K562 (cell line): Measurements from ENCODE around the gene VWA2.

Experiments
- CBFA2T2 ChIP-seq: fragments of 450-650 bp; conservative IDR thresholded peaks from 2 replicates; pipeline ENCODE4 v1.6.1; 2017; ENCODE audit warnings: mild to moderate bottlenecking
- CBX2 ChIP-seq: fragments of 200-600 bp; sonication (generic); IDR thresholded peaks from one replicate; pipeline ENCODE4 v1.6.1; 2012; ENCODE audit warnings: mild to moderate bottlenecking, low read length, inconsistent platforms; ENCODE audit not compliant: insufficient read depth, poor library complexity, severe bottlenecking
- CCAR2 ChIP-seq: fragments of 200-400 bp; formaldehyde crosslinking; IDR thresholded peaks from 2 replicates; pipeline ENCODE4 v1.6.1; 2017; ENCODE audit warnings: mild to moderate bottlenecking, low read depth, low read length
- CTCF ChIP-seq, 3 experiments: IDR thresholded peaks in 2 of 3; conservative IDR thresholded peaks in 1 of 3; 2 replicates each; pipeline ENCODE4 v1.5.1; 2011 to 2012; ENCODE audit warnings: low read length in 3 of 3, mild to moderate bottlenecking in 3 of 3, control low read depth in 2 of 3, improper control_type of control experiment in 1 of 3, inconsistent platforms in 1 of 3, low read depth in 1 of 3, mixed read lengths in 1 of 3, moderate library complexity in 1 of 3; ENCODE audit not compliant: insufficient read depth in 2 of 3
- CUX1 ChIP-seq: fragments of 200-800 bp; sonication (Bioruptor generic); IDR thresholded peaks from 2 replicates; pipeline ENCODE4 v1.6.1; 2016; ENCODE audit warnings: missing genetic modification characterization, missing compliant biosample characterization
- OTX1 ChIP-seq: fragments of 450-650 bp; formaldehyde crosslinking; IDR thresholded peaks from 2 replicates; pipeline ENCODE4 v1.4.0; 2022; ENCODE audit warnings: mild to moderate bottlenecking
- PHF20 ChIP-seq: fragments of 450-650 bp; IDR thresholded peaks from 2 replicates; pipeline ENCODE4 v1.6.1; 2018; ENCODE audit not compliant: partially characterized antibody
- POLR2AphosphoS5 ChIP-seq: IDR thresholded peaks from 2 replicates; pipeline ENCODE4 v1.6.1; 2011; ENCODE audit warnings: mild to moderate bottlenecking, low read depth, low read length, moderate library complexity; ENCODE audit not compliant: control insufficient read depth, insufficient read depth
- REST ChIP-seq, 2 experiments: fragments of 450-650 bp; formaldehyde crosslinking in 1 of 2; IDR thresholded peaks; 2 replicates each; pipeline versions ENCODE4 v1.4.0 to v1.6.1; 2014 to 2020; ENCODE audit warnings: mild to moderate bottlenecking in 2 of 2, borderline replicate concordance in 1 of 2, low read depth in 1 of 2
- RHOXF2B ChIP-seq: fragments of 250-450 bp; sonication (Bioruptor Pico); conservative IDR thresholded peaks from 2 replicates; pipeline ENCODE4 v1.5.1; 2021
- SMARCA5 ChIP-seq: fragments of 450-650 bp; IDR thresholded peaks from 2 replicates; pipeline ENCODE4 v1.6.1; 2016
- TCF7 ChIP-seq: sonication (generic); IDR thresholded peaks from 2 replicates; pipeline ENCODE4 v1.6.1; 2016; ENCODE audit warnings: antibody characterized with exemption, borderline replicate concordance
- ZNF24 ChIP-seq: fragments of 450-650 bp; IDR thresholded peaks from 2 replicates; pipeline ENCODE4 v1.6.1; 2016

GRCh38 chr10:114258274-114258840 is 19.3 kb downstream of the VWA2 start:
- no peak for TF ChIP-seq CCAR2
- TF ChIP-seq TCF7, result no peak
- no peak for TF ChIP-seq CBX2
- TF ChIP-seq CTCF (IDR thresholded peaks at IDR 0.05 in 2 of 3, conservative IDR thresholded peaks at IDR 0.05 in 1 of 3; ENCODE audit: insufficient read depth in 2 of 3, low read depth in 1 of 3, low read length in 3 of 3), result no peak
- TF ChIP-seq OTX1, result no peak
- no peak for TF ChIP-seq PHF20
- no peak for TF ChIP-seq SMARCA5
- no peak for TF ChIP-seq ZNF24
- no peak for TF ChIP-seq POLR2AphosphoS5
- TF ChIP-seq REST (IDR thresholded peaks at IDR 0.05; ENCODE audit: borderline replicate concordance), result no peak
- no peak for TF ChIP-seq REST (CRISPR knock-in tag; IDR thresholded peaks at IDR 0.05; ENCODE audit: low read depth)
- TF ChIP-seq RHOXF2B (CRISPR knock-in tag), result no peak
- no peak for TF ChIP-seq CBFA2T2
- TF ChIP-seq CUX1 (CRISPR knock-in tag), result no peak
